Natural killer cell (primary cell): ENCODE measurements around the gene SIGLEC7. TPM values are rescaled to one million over a fixed set of nuclear protein-coding genes. Genes with fewer than 3 reads are reported as not detected.

Source experiments
- ATAC-seq, 3 donors: fragments of 150-1000 bp in 2 of 3; fragments of 200-7000 bp in 1 of 3; cut with Tn5 transposase; 1 replicate in 1 of 3; 2 replicates in 2 of 3; pipeline ENCODE4 v1.10.0; 2021; ENCODE audit warnings: mild to moderate bottlenecking in 2 of 3, moderate library complexity in 2 of 3
- DNase-seq, 2 donors: peaks; one replicate each; pipeline versions ENCODE4 v3.0.0 to v3.0.0-alpha.2; 2013 to 2021; ENCODE audit warnings: mixed read lengths in 1 of 2
- H3K27ac ChIP-seq: one replicate; pipeline ENCODE4 v1.5.1; 2013; ENCODE audit warnings: mild to moderate bottlenecking, low read length
- H3K27me3 ChIP-seq: one replicate; pipeline ENCODE4 v1.6.1; 2013; ENCODE audit warnings: low read length; ENCODE audit not compliant: control insufficient read depth, insufficient read depth
- H3K36me3 ChIP-seq: one replicate; pipeline ENCODE4 v1.6.1; 2013; ENCODE audit warnings: low read length; ENCODE audit not compliant: control insufficient read depth, insufficient read depth
- H3K4me1 ChIP-seq: one replicate; pipeline ENCODE4 v1.6.1; 2013; ENCODE audit warnings: low read length; ENCODE audit not compliant: control insufficient read depth, insufficient read depth
- H3K4me3 ChIP-seq: one replicate; pipeline ENCODE4 v1.5.1; 2013; ENCODE audit warnings: low read length
- H3K9me3 ChIP-seq: one replicate; pipeline ENCODE4 v1.6.1; 2013; ENCODE audit warnings: low read length; ENCODE audit not compliant: control insufficient read depth, insufficient read depth
- H3K27ac Mint-ChIP-seq, 2 donors: one replicate each; pipeline ENCODE4 v1.8.0; 2022; ENCODE audit warnings: mild to moderate bottlenecking in 2 of 2, mixed read lengths in 2 of 2, moderate library complexity in 1 of 2
- H3K27me3 Mint-ChIP-seq, 2 donors: one replicate each; pipeline ENCODE4 v1.8.0; 2022; ENCODE audit warnings: low read depth in 2 of 2, mixed read lengths in 2 of 2
- H3K36me3 Mint-ChIP-seq: one replicate; pipeline ENCODE4 v1.8.0; 2022; ENCODE audit warnings: mixed read lengths
- H3K4me1 Mint-ChIP-seq, 2 donors: one replicate each; pipeline ENCODE4 v1.8.0; 2022; ENCODE audit warnings: mixed read lengths in 2 of 2
- H3K4me3 Mint-ChIP-seq: one replicate; pipeline ENCODE4 v1.8.0; 2022; ENCODE audit warnings: mild to moderate bottlenecking, moderate library complexity, mixed read lengths
- H3K9me3 Mint-ChIP-seq, 2 donors: one replicate each; pipeline ENCODE4 v1.8.0; 2022; ENCODE audit warnings: mixed read lengths in 2 of 2
- CTCF ChIP-seq: fragments of 200-600 bp; IDR thresholded peaks from one replicate; pipeline ENCODE4 v1.8.0; 2022; ENCODE audit warnings: antibody characterized with exemption
- WGBS: methylation state at CpG from one replicate; pipeline ENCODE4 v1.1.7; 2013; ENCODE audit warnings: missing lambda C conversion rate; ENCODE audit not compliant: insufficient coverage; 5-methylcytosine and 5-hydroxymethylcytosine counted together
- intact Hi-C: fragments of 100-400 bp; cut with micrococcal nuclease; formaldehyde crosslinking; loops from one replicate; pipeline ENCODE4 v1.14.2; 2022
- total RNA-seq, 4 donors: library from RNA; stranded (reverse); fragments of 120-200 nt in 1 of 4; gene quantifications; one replicate each; pipeline versions ENCODE4 v1.2.3 to v1.2.4, GENCODE V29; 2013 to 2022

Gene SIGLEC7
- total RNA-seq, 3 donors from 2014 or later (not counting 1 experiment from before 2014, with no cell fraction given) = 48.6 to 56.0 (median 49.5) TPM

- WGBS = 85% methylated on average over 5 of the region's 5 CpGs
- DNase-seq = no peak
- Histone ChIP-seq H3K4me1 (peaks cover 34% of the 10 kb centered on the region), H3K9me3 (no peaks in the 10 kb centered on the region), H3K27ac (no peak overlapping the region), H3K36me3 (no peaks in the 10 kb centered on the region), H3K27me3 (no peaks in the 10 kb centered on the region), H3K4me3 (no peak overlapping the region)
- TF ChIP-seq CTCF = no peak
- H3K4me3 Mint-ChIP-seq = no peak overlapping the region
- ATAC-seq = no peak
- peaks cover 10 to 27% of the 10 kb centered on the region in 2 donors for H3K4me1 Mint-ChIP-seq
- no peaks in the 10 kb centered on the region for H3K36me3 Mint-ChIP-seq
- H3K27me3 Mint-ChIP-seq = peaks cover 8 to 12% of the 10 kb centered on the region in 2 donors
- no peaks in the 10 kb centered on the region for H3K9me3 Mint-ChIP-seq
- intact Hi-C loops = no loop called here
- no peak overlapping the region for H3K27ac Mint-ChIP-seq
Measured at GRCh38 chr19:51185868-51186215, 43.7 kb downstream of the SIGLEC7 start.

GRCh38 chr19:51186323-51186722 is 44.2 kb downstream of the SIGLEC7 start:
- DNase-seq = no peak
- H3K27ac Mint-ChIP-seq = no peak overlapping the region
- H3K9me3 Mint-ChIP-seq = no peaks in the 10 kb centered on the region
- no peaks in the 10 kb centered on the region for H3K36me3 Mint-ChIP-seq
- no peak overlapping the region for H3K4me3 Mint-ChIP-seq
- TF ChIP-seq CTCF = no peak
- ATAC-seq = no peak
- H3K4me1 Mint-ChIP-seq = peaks cover 10 to 27% of the 10 kb centered on the region in 2 donors
- Histone ChIP-seq H3K4me3 (no peak overlapping the region), H3K9me3 (no peaks in the 10 kb centered on the region), H3K27ac (no peak overlapping the region), H3K4me1 (peaks cover 34% of the 10 kb centered on the region), H3K27me3 (no peaks in the 10 kb centered on the region), H3K36me3 (no peaks in the 10 kb centered on the region)
- intact Hi-C loops = no loop called here
- 68% methylated on average over 11 of the region's 13 CpGs for WGBS
- H3K27me3 Mint-ChIP-seq = peaks cover 8 to 12% of the 10 kb centered on the region in 2 donors

- H3K27ac ChIP-seq = no peak overlapping the region
- H3K4me3 ChIP-seq = no peak overlapping the region
- H3K27me3 ChIP-seq = no peaks in the 10 kb centered on the region
- peaks cover 10 to 22% of the 10 kb centered on the region in 2 donors for H3K4me1 Mint-ChIP-seq
- ATAC-seq = no peak
- H3K4me1 ChIP-seq = peaks cover 26% of the 10 kb centered on the region
- H3K27me3 Mint-ChIP-seq = peaks cover 8 to 12% of the 10 kb centered on the region in 2 donors
- H3K4me3 Mint-ChIP-seq = no peak overlapping the region
- H3K36me3 Mint-ChIP-seq = no peaks in the 10 kb centered on the region
- WGBS = 90% methylated on average over 11 of the region's 11 CpGs
- DNase-seq = no peak
- intact Hi-C loops = no loop called here
- no peak overlapping the region for H3K27ac Mint-ChIP-seq
- no peak for TF ChIP-seq CTCF
- no peaks in the 10 kb centered on the region for H3K9me3 Mint-ChIP-seq
- H3K9me3 ChIP-seq = no peaks in the 10 kb centered on the region
- no peaks in the 10 kb centered on the region for H3K36me3 ChIP-seq
Measured at GRCh38 chr19:51187395-51188226, 45.5 kb downstream of the SIGLEC7 start.

- Mint-ChIP-seq H3K27me3 (peaks cover 8 to 12% of the 10 kb centered on the region in 2 donors), H3K9me3 (no peaks in the 10 kb centered on the region), H3K27ac (no peak overlapping the region), H3K36me3 (no peaks in the 10 kb centered on the region), H3K4me3 (no peak overlapping the region), H3K4me1 (peaks cover 10 to 17% of the 10 kb centered on the region in 2 donors)
- ATAC-seq (no peak), DNase-seq (no peak)
- Histone ChIP-seq H3K36me3 (no peaks in the 10 kb centered on the region), H3K4me1 (peaks cover 21% of the 10 kb centered on the region), H3K4me3 (no peak overlapping the region), H3K27ac (no peak overlapping the region), H3K9me3 (no peaks in the 10 kb centered on the region), H3K27me3 (no peaks in the 10 kb centered on the region)
- 100% methylated on average over 1 of the region's 2 CpGs for WGBS
- intact Hi-C loops = no loop called here
- TF ChIP-seq CTCF = no peak
Measured at GRCh38 chr19:51188227-51188559, 46.1 kb downstream of the SIGLEC7 start.
